ENCODE results near the gene DDX19B.

- no peak for TF ChIP-seq ATF7 (IDR thresholded peaks at IDR 0.05)
- TF ChIP-seq NCOA4 (IDR thresholded peaks at IDR 0.05; ENCODE audit: partially characterized antibody): no peak
- TF ChIP-seq THAP12 (CRISPR knock-in tag; IDR thresholded peaks at IDR 0.05): no peak
- TF ChIP-seq ARID4B (CRISPR knock-in tag; IDR thresholded peaks at IDR 0.05): no peak
- TF ChIP-seq ARID1B (IDR thresholded peaks at IDR 0.05): no peak
- TF ChIP-seq U2AF1 (optimal IDR thresholded peaks at IDR 0.05; ENCODE audit: low read depth, low read length): no peak
- no peak for TF ChIP-seq FOXP1 (CRISPR knock-in tag; IDR thresholded peaks at IDR 0.05)
- TF ChIP-seq ZMIZ1 (IDR thresholded peaks at IDR 0.05; ENCODE audit: low read depth in 2 of 2, low read length in 2 of 2): no peak
- no peak for TF ChIP-seq ZNF507 (tag; conservative IDR thresholded peaks at IDR 0.05)
Measured at GRCh38 chr16:70374213-70374612, 75.2 kb downstream of the DDX19B start.

All from K562 (cell line).